T47D (cell line): ENCODE measurements around the gene DLX4.
A peak's percentile ranks its signal among the peaks of the same experiment; 100 is the strongest.

ENCODE experiments used
- DNase-seq, 2 experiments: peaks; one replicate each; pipeline versions ENCODE4 v3.0.0 to v3.0.0-alpha.2; 2011 to 2012; ENCODE audit warnings: low read depth in 1 of 2, low spot score in 1 of 2
- JUND ChIP-seq: IDR thresholded peaks from 2 replicates; pipeline ENCODE4 v1.6.1; 2012; ENCODE audit warnings: low read depth
- in situ Hi-C: cut with HindIII; loops from 2 replicates; pipeline ENCODE4 v1.10.0; 2016; ENCODE audit warnings: low sequenced_read_pairs, low pct_unique_long_range_greater_than_20kb

Gene DLX4, protein sequence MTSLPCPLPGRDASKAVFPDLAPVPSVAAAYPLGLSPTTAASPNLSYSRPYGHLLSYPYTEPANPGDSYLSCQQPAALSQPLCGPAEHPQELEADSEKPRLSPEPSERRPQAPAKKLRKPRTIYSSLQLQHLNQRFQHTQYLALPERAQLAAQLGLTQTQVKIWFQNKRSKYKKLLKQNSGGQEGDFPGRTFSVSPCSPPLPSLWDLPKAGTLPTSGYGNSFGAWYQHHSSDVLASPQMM

DNA sequence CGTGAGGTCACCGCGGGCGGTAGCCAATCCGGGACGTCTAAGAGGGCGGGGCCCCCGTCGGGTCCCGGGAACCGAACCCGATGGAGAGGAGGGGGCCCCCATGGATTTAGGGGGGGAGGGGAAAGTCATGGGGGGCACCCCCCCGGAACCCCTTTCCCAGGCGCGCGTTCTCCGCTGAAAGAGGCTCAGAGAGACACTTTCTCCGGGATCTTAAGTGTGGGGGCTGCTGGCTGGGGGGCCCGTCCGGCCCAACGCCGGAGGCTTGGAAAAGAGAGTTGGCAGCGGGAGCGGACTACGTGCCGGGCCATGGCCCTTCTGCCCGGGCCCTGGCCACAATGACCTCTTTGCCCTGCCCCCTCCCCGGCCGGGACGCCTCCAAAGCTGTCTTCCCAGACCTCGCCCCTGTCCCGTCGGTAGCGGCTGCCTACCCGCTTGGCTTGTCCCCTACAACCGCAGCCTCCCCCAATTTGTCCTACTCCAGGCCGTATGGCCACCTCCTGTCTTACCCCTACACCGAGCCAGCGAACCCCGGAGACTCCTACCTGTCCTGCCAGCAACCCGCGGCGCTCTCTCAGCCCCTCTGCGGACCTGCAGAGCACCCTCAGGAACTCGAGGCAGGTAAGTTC is at the start of gene DLX4:
TSS of gene DLX4 (plus strand) at position 57 of the 626 bp plus-strand sequence. CDS start at position 336, 279 bp downstream.
- DNase-seq = peak; percentile 55 to 90
- TF ChIP-seq JUND = no peak
- in situ Hi-C loops = no loop called here

DNA sequence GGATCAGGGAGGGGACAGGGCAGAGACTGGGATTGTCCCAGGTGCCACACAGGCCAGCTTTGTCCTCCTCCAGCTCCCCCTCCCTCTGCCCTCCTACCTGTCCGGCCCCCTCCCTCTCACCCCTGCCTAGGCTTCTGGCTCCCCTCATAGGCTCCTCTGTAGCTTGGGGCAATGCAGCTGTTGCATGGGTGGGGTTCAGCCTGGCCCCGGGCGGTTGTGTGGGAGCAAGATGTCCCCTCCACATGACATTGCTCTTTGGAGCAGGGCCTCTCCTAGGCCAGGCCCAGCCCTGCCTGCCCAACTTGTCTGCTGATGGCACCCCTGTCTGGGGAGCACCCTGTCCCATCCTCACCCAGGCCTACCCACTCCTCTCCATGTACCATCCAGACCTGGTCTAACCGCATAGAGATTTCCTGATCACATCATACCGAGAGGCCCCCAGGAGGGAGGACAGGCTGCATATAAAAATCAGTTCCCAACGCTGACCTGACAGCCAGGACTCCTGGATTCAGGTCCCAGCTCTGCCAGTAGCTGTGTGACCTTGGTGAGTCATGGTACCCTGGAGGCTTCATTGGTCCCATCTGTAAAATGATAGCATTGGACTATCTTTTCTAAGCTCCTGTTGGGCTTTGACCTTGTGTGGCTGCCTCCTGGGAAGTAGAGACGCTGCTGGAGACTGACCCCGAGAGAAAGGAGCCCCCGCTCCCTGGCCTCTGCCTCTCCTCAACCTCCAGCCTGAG is 48.8 kb upstream of the DLX4 start:
- TF ChIP-seq JUND = no peak
- DNase-seq = no peak
- in situ Hi-C loops = no loop called here

DNA sequence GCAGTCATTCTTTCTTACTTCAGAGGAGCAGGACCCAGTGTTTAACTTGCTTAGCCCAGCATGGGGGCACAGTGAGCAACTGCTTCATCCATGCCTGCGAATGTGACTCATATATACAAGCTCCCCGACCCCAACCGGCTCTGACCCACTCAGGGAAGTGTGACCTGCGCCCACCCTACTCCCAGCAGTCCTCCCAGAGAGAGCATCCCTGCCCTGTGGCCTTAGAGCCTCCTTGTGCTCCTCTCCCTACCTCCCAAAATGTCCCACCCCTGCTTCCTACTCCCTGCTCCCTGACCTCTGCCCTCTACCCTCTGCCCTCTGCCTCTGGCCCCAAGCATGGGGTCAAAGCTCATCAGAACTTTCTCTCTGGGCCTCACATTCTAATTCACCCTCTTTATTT is 46.9 kb upstream of the DLX4 start:
- no peak for TF ChIP-seq JUND
- DNase-seq = no peak
- in situ Hi-C loops = no loop called here

DNA sequence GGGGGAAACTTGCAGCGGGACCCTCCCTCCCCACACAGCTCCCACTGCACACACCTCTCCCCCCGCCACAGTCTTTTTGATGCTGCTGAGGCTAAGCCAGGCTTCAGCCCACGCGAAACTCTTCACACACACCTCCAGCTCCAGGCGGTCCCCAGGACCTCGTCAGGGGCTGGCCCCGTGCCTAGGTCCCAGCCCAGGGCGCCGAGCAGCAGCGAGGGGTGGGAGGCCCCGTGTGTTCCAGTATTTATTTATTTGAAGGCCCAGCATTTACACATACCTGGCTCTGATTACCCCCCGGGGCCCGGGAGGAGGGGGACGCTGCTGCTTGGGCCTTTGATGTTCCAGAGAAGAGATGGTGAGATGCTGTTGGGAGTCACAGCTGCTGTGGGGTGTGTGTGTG is 44.9 kb upstream of the DLX4 start:
- TF ChIP-seq JUND = no peak
- DNase-seq = no peak
- in situ Hi-C loops = no loop called here

DNA sequence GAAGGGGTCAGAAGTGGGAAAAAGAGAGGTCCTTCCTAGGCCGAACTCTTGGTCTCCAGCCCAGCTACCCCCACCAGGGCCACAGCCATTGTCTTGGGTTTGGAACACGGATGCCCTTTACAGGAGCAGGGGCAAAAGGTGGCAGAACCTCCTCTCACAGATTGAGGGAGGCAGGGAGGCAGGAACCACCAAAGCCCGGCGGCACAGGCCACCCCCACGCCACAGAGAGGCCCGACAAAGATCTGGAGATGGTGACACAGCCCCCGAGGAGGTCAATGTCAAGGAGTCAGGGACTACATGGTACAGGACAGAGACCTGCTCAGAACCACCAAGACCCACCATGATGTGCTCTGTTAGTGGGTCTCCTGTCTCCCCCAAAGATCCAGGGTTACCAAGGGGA is 44.4 kb upstream of the DLX4 start:
- in situ Hi-C loops = no loop called here
- TF ChIP-seq JUND = no peak
- DNase-seq = no peak

DNA sequence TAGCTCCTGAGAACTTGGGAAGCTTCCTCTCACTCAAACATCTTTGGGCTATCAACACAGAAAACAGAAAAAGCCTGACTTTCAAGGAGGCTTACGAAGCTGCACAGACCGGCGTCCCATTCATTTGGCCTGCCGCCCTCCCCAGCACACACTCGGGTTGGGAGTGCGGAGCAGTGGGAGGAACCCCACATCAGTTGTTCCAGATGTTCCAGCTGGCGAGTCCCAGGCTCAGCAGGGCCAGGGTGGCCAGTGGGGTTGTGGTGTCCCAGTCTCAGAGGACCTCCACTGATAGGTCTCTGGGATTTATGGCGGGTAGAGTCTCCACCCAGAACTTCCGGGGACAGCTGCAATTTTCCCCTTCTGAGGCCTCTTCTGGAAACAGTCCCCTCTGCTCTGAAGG is 43.1 kb upstream of the DLX4 start:
- no peak for DNase-seq
- in situ Hi-C loops = no loop called here
- TF ChIP-seq JUND = no peak

DNA sequence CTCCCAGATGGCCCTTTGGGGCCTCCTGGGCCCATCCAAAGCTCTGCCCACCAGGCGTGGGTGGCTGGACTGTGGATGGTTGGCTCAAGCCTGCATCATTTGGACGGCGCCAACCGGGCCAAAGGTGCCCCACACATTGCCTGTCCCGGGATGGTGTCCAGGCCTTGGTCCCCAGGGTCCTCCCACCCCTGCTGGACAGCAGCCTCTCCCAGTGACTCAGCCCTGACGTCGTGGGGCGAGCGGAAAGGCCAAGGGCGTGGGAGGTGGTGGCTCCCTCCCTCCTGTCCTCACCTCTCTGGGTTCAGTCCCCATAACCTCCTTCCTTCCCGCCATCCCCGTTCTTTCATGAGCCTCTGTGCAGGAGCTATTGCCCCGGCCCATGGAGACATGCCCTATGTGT is 42.1 kb upstream of the DLX4 start:
- in situ Hi-C loops = no loop called here
- no peak for DNase-seq
- TF ChIP-seq JUND = no peak

DNA sequence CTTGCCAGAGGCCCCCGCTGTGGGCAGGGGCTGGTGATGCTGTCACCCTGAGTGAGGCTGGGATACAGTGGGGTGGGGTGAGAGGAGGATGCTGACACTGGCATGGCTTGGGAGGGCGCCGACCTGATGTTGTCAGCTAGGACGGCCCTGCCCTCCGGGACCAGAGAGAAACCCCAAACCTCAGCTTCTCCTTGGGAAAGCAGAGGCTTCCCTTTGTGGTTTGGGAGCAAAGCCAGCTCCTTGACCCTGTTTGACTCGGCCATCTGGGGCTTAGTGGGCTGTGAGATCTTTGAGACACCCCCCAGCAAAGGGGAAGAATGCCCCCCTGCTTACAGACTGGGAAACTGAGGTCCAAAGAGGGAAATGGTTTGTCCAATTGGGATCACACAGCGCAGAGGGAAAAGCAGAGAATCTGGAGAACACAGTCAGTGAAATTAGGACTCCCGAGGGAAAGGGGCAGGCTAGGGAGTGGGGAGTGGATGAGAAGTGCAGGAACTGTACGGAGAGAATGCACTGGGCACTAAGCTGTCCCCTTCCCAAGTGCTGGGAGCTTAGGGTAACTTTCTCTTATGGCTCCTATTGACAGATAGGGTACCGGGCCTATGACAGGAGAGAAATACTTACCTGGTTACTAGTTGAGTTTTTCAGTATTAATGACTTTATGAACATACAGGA is 40.7 kb upstream of the DLX4 start:
- TF ChIP-seq JUND = no peak
- no peak for DNase-seq
- in situ Hi-C loops = no loop called here

DNA sequence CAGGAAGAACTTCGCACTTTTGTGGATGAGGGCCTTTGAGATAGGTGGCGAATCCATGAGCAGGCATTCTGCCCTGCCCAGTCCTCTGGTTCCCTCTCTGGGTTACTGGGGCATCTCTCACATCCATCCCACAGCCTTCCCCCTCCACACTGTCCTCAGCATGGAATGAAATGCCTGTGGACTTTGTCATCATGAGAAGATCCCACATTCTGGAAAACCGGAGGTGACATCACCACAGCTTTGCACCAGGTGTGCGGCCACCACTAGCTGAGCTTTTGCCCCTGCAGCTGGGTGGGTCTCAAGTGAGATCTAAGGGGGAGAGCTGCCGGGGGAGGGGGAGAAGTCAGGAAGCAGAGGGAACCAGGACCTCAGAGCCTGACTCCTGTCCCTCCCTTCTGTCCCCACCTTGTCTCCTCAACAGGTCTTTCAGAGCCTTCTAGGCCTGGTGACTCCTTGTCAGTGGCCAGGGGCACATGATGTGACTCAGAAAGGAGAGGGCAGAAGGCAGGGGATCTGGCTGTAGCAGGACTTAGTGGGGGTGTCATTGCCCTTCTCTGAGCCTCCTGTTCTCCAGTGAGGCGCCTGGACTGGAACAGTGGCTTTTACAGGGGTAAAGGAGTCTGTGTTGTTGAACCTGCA is 40.0 kb upstream of the DLX4 start:
- DNase-seq = no peak
- no peak for TF ChIP-seq JUND
- in situ Hi-C loops = no loop called here

DNA sequence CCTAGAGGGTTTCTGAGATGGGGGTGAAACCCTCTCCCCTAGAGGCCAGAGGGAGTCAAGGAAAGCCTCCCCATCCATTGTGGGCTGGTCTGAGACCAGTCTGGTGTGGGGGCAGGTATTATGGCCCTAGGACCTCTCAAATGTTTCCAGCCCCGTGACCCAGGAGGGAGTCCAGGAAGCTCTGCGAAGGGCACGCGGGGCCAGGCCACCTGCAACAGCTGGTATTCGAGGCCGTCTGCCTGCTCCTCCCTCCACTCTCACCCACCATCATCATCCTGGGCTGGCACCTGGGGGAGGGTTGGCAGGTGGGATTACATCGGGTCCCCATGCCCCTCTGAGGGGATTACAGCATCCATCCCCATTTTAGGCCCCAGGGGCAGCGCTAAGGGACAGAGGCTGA is 38.1 kb upstream of the DLX4 start:
- no peak for DNase-seq
- in situ Hi-C loops = no loop called here

DNA sequence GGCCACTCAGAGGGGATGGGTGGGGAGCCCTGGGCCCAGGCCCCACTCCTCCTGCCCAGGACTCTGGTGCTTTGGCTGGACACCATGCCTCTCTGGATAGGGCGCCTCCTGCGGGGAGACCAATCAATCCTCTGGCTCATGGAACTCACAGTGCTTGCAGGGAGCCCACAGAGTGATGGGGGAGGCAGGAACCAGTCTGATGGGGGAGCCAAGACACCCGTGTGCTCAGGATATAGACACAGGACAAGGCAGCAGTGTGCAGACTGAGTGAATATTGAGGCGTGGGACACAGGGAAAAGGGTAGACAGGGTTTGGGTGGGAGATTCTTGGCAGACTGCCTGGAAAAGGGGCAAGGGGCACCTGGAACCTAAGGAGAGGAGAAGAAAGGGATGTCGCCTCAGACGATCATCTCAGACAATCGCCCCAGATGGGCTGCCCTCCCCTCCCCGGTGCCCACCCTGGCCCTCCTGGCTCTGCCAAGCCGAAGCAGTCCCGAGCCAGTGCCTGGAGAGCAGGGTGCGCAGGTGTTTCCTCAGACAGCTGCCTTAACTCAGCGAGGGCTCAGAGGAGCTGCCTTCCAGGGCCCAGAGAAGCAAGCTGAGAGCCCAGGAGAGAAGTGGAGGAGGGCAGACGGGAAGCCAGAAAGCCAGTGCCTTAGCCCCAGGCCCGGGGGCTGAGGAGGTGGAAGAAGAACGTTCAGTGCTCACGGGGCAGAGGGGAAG is 37.4 kb upstream of the DLX4 start:
- TF ChIP-seq JUND = no peak
- in situ Hi-C loops = no loop called here
- DNase-seq = no peak

More for the DNA sequence above, 38.1 kb upstream of the DLX4 start:
- TF ChIP-seq JUND = no peak
